ENCODE data around the gene POU5F1. TPM values are rescaled to one million over a fixed set of nuclear protein-coding genes. Genes with fewer than 3 reads are reported as not detected.

POU5F1 gene
- total RNA-seq, 2 experiments from 2014 or later = 0.20 TPM; not detected in 1

GRCh38 chr6:31142361-31142761 is 28.1 kb downstream of the POU5F1 start:
- no peak overlapping the region for H3K27ac Mint-ChIP-seq
- POLR2A ChIA-PET = no interaction called here
- H3K9me3 Mint-ChIP-seq = no peaks in the 10 kb centered on the region
- no peak overlapping the region for H3K4me3 Mint-ChIP-seq
- H3K27me3 Mint-ChIP-seq = no peaks in the 10 kb centered on the region
- CTCF ChIA-PET = interaction anchor here (0.6 to 1.5 kb wide), 5 partner anchors 14 to 257 kb away, joined by 3 to 4 read pairs (median 3); no protein-coding TSS in a partner anchor
- DNase-seq = no peak
- H3K4me1 Mint-ChIP-seq = peaks cover 5% of the 10 kb centered on the region
- H3K36me3 Mint-ChIP-seq (ENCODE audit: low read depth) = no peaks in the 10 kb centered on the region

- no peak overlapping the region for H3K4me3 Mint-ChIP-seq
- no peaks in the 10 kb centered on the region for H3K9me3 Mint-ChIP-seq
- POLR2A ChIA-PET = interaction anchor here (0.6 kb wide), 1 partner anchor 378 kb away, joined by 3 read pairs; no protein-coding TSS in a partner anchor
- CTCF ChIA-PET = interaction anchor here (1.1 to 1.4 kb wide), 3 partner anchors 26 to 226 kb away, joined by 4 to 5 read pairs (median 4); partner anchors contain the start of gene PSORS1C1
- no peaks in the 10 kb centered on the region for H3K27me3 Mint-ChIP-seq
- no peak for DNase-seq
- no peaks in the 10 kb centered on the region for H3K36me3 Mint-ChIP-seq (ENCODE audit: low read depth)
- H3K27ac Mint-ChIP-seq = no peak overlapping the region
- H3K4me1 Mint-ChIP-seq = peaks cover 6% of the 10 kb centered on the region
These were observed 29.8 kb downstream of the POU5F1 start for GRCh38 chr6:31140643-31141042.

GRCh38 chr6:31139599-31139998 is 30.9 kb downstream of the POU5F1 start:
- Mint-ChIP-seq H3K4me1 (peaks cover 6% of the 10 kb centered on the region), H3K36me3 (ENCODE audit: low read depth) (no peaks in the 10 kb centered on the region), H3K4me3 (no peak overlapping the region), H3K27ac (no peak overlapping the region), H3K27me3 (no peaks in the 10 kb centered on the region), H3K9me3 (no peaks in the 10 kb centered on the region)
- ChIA-PET CTCF (interaction anchor here (0.7 to 1.9 kb wide), 5 partner anchors 13 to 227 kb away, joined by 3 to 7 read pairs (median 4); no protein-coding TSS in a partner anchor), POLR2A (no interaction called here)
- no peak for DNase-seq

GRCh38 chr6:31138982-31139381 is 31.5 kb downstream of the POU5F1 start, which contains the start of gene PSORS1C2:
PSORS1C2 (minus strand) TSS chr6:31139066; CDS start chr6:31139026, 40 bp downstream.
- Mint-ChIP-seq H3K9me3 (no peaks in the 10 kb centered on the region), H3K27ac (no peak within 1 kb of the TSS), H3K27me3 (no peaks in the 10 kb centered on the region), H3K4me1 (peaks cover 6% of the 10 kb centered on the region), H3K36me3 (ENCODE audit: low read depth) (no peaks in the 10 kb centered on the region), H3K4me3 (no peak within 1 kb of the TSS)
- ChIA-PET POLR2A (no interaction called here), CTCF (interaction anchor here (0.8 to 1.9 kb wide), 7 partner anchors 14 to 228 kb away, joined by 3 to 7 read pairs (median 3); no protein-coding TSS in a partner anchor)
- DNase-seq = no peak

- Mint-ChIP-seq H3K27ac (no peak overlapping the region), H3K27me3 (no peaks in the 10 kb centered on the region), H3K36me3 (ENCODE audit: low read depth) (no peaks in the 10 kb centered on the region), H3K9me3 (no peaks in the 10 kb centered on the region), H3K4me1 (peaks cover 6% of the 10 kb centered on the region), H3K4me3 (no peak overlapping the region)
- ChIA-PET CTCF (interaction anchor here (0.6 to 1.2 kb wide), 2 partner anchors 27 to 57 kb away, joined by 4 read pairs; no protein-coding TSS in a partner anchor), POLR2A (interaction anchor here (0.6 kb wide), 1 partner anchor 214 kb away, joined by 3 read pairs; no protein-coding TSS in a partner anchor)
- DNase-seq = no peak
These were observed 34.8 kb downstream of the POU5F1 start for GRCh38 chr6:31135710-31136109.

- POLR2A ChIA-PET = no interaction called here
These were observed 37.7 kb downstream of the POU5F1 start for GRCh38 chr6:31132806-31133205.

GRCh38 chr6:31131595-31131994 is 38.9 kb downstream of the POU5F1 start:
- ChIA-PET POLR2A (no interaction called here), CTCF (interaction anchor here (1.5 kb wide), 1 partner anchor 19 kb away, joined by 4 read pairs; the partner anchor contains the start of gene C6orf15)
- no peaks in the 10 kb centered on the region for H3K9me3 Mint-ChIP-seq
- H3K27ac Mint-ChIP-seq = no peak overlapping the region
- no peak overlapping the region for H3K4me3 Mint-ChIP-seq
- H3K36me3 Mint-ChIP-seq (ENCODE audit: low read depth) = no peaks in the 10 kb centered on the region
- no peaks in the 10 kb centered on the region for H3K4me1 Mint-ChIP-seq
- peaks cover 13% of the 10 kb centered on the region for H3K27me3 Mint-ChIP-seq
- no peak for DNase-seq

More at GRCh38 chr6:31132806-31133205, 37.7 kb downstream of the POU5F1 start:
- no peak overlapping the region for H3K27ac Mint-ChIP-seq
- peaks cover 5% of the 10 kb centered on the region for H3K4me1 Mint-ChIP-seq
- CTCF ChIA-PET = interaction anchor here (0.9 to 3.4 kb wide), 5 partner anchors 13 to 242 kb away, joined by 3 to 14 read pairs (median 3); partner anchors contain the start of gene C6orf15
- DNase-seq = no peak
- no peaks in the 10 kb centered on the region for H3K36me3 Mint-ChIP-seq (ENCODE audit: low read depth)
- peaks cover 13% of the 10 kb centered on the region for H3K27me3 Mint-ChIP-seq
- no peak overlapping the region for H3K4me3 Mint-ChIP-seq
- H3K9me3 Mint-ChIP-seq = no peaks in the 10 kb centered on the region

- no peak overlapping the region for H3K4me3 Mint-ChIP-seq
- POLR2A ChIA-PET = interaction anchor here (0.5 kb wide), 1 partner anchor 178 kb away, joined by 3 read pairs; no protein-coding TSS in a partner anchor
- CTCF ChIA-PET = interaction anchor here (0.7 to 1.9 kb wide), 5 partner anchors 14 to 236 kb away, joined by 3 to 11 read pairs (median 4); no protein-coding TSS in a partner anchor
These were observed 39.7 kb downstream of the POU5F1 start for GRCh38 chr6:31130751-31131150.

GRCh38 chr6:31129130-31129529 is 41.4 kb downstream of the POU5F1 start:
- Mint-ChIP-seq H3K9me3 (no peaks in the 10 kb centered on the region), H3K36me3 (ENCODE audit: low read depth) (no peaks in the 10 kb centered on the region), H3K27me3 (peaks cover 13% of the 10 kb centered on the region), H3K4me1 (no peaks in the 10 kb centered on the region), H3K4me3 (no peak overlapping the region), H3K27ac (no peak overlapping the region)
- ChIA-PET POLR2A (no interaction called here), CTCF (interaction anchor here (0.7 to 1.9 kb wide), 7 partner anchors 8 to 392 kb away, joined by 3 to 11 read pairs (median 3); no protein-coding TSS in a partner anchor)
- no peak for DNase-seq

More at GRCh38 chr6:31130751-31131150, 39.7 kb downstream of the POU5F1 start:
- no peak for DNase-seq
- H3K27me3 Mint-ChIP-seq = peaks cover 13% of the 10 kb centered on the region
- H3K27ac Mint-ChIP-seq = no peak overlapping the region
- no peaks in the 10 kb centered on the region for H3K9me3 Mint-ChIP-seq
- H3K36me3 Mint-ChIP-seq (ENCODE audit: low read depth) = no peaks in the 10 kb centered on the region
- H3K4me1 Mint-ChIP-seq = no peaks in the 10 kb centered on the region

- Mint-ChIP-seq H3K9me3 (no peaks in the 10 kb centered on the region), H3K4me3 (no peak overlapping the region), H3K36me3 (ENCODE audit: low read depth) (no peaks in the 10 kb centered on the region), H3K4me1 (no peaks in the 10 kb centered on the region), H3K27me3 (peaks cover 13% of the 10 kb centered on the region), H3K27ac (no peak overlapping the region)
- CTCF ChIA-PET = interaction anchor here (0.7 to 1.6 kb wide), 4 partner anchors 13 to 392 kb away, joined by 3 to 4 read pairs (median 3); no protein-coding TSS in a partner anchor
- POLR2A ChIA-PET = no interaction called here
- DNase-seq = peak; percentile 79
These were observed 42.3 kb downstream of the POU5F1 start for GRCh38 chr6:31128093-31128676.

- no peak for DNase-seq
- H3K9me3 Mint-ChIP-seq = no peaks in the 10 kb centered on the region
- peaks cover 13% of the 10 kb centered on the region for H3K27me3 Mint-ChIP-seq
- H3K36me3 Mint-ChIP-seq (ENCODE audit: low read depth) = no peaks in the 10 kb centered on the region
- no peaks in the 10 kb centered on the region for H3K4me1 Mint-ChIP-seq
- ChIA-PET POLR2A (interaction anchor here (0.6 kb wide), 1 partner anchor 449 kb away, joined by 6 read pairs; no protein-coding TSS in a partner anchor), CTCF (interaction anchor here (0.6 to 1.7 kb wide), 2 partner anchors 10 to 218 kb away, joined by 3 to 5 read pairs; no protein-coding TSS in a partner anchor)
- no peak overlapping the region for H3K27ac Mint-ChIP-seq
- no peak overlapping the region for H3K4me3 Mint-ChIP-seq
These were observed 43.9 kb downstream of the POU5F1 start for GRCh38 chr6:31126396-31127175.

GRCh38 chr6:31125586-31126363 is 44.7 kb downstream of the POU5F1 start:
- POLR2A ChIA-PET = no interaction called here
- no peaks in the 10 kb centered on the region for H3K9me3 Mint-ChIP-seq
- H3K36me3 Mint-ChIP-seq (ENCODE audit: low read depth) = no peaks in the 10 kb centered on the region
- no peaks in the 10 kb centered on the region for H3K4me1 Mint-ChIP-seq
- peaks cover 13% of the 10 kb centered on the region for H3K27me3 Mint-ChIP-seq
- no peak for DNase-seq
- CTCF ChIA-PET = interaction anchor here (0.8 to 1.7 kb wide), 2 partner anchors 9 to 12 kb away, joined by 3 to 5 read pairs; no protein-coding TSS in a partner anchor
- no peak overlapping the region for H3K27ac Mint-ChIP-seq
- no peak overlapping the region for H3K4me3 Mint-ChIP-seq

All from activated CD4-positive, alpha-beta T cell treated with anti-CD3 and anti-CD28 coated beads, Interleukin-2, amount 10 ng/mL, durations not matched to agents 7 days and 5 days (primary cell).